Stimulated activated CD4-positive, alpha-beta T cell treated with anti-CD3 and anti-CD28 coated beads, TNF-alpha, amount 100 ng/mL, for 1 hour (primary cell): ENCODE measurements around the gene PIGO.

Experiments used
- DNase-seq, 3 donors: peaks; one replicate each; pipeline ENCODE4 v3.0.0-alpha.2; 2020; ENCODE audit warnings: low read depth in 3 of 3, low spot score in 1 of 3

Gene PIGO

GRCh38 chr9:35096035-35096849, at the start of gene PIGO:
Gene PIGO (minus strand): TSS chr9:35096591. CDS start chr9:35095565, 1,026 bp downstream.
- DNase-seq, result peak; percentile 70 to 86 (median 73)

GRCh38 chr9:35142037-35142436, 45.6 kb upstream of the PIGO start:
- DNase-seq, result no peak

GRCh38 chr9:35140093-35140492, 43.7 kb upstream of the PIGO start:
- DNase-seq, result no peak

- no peak for DNase-seq
Observed at GRCh38 chr9:35136866-35137265, 40.5 kb upstream of the PIGO start.

GRCh38 chr9:35135988-35136387, 39.6 kb upstream of the PIGO start:
- no peak for DNase-seq

GRCh38 chr9:35134920-35135319, 38.5 kb upstream of the PIGO start:
- no peak for DNase-seq

- peak; percentile 58 to 77 (median 74) for DNase-seq
Observed at GRCh38 chr9:35116898-35117551, 20.6 kb upstream of the PIGO start.

- no peak for DNase-seq
Observed at GRCh38 chr9:35116539-35116897, 20.1 kb upstream of the PIGO start.

GRCh38 chr9:35115680-35116538, 19.5 kb upstream of the PIGO start, which contains the start of gene ATOSB:
Gene ATOSB (minus strand): TSS chr9:35115862. CDS start chr9:35108274, 7,588 bp downstream.
- peak; percentile 70 to 83 (median 74) for DNase-seq

GRCh38 chr9:35114840-35115628, 18.6 kb upstream of the PIGO start:
- no peak for DNase-seq

GRCh38 chr9:35114113-35114839, 17.9 kb upstream of the PIGO start:
- peak; percentile 29 to 44 (median 34) for DNase-seq

GRCh38 chr9:35112257-35113020, 16.0 kb upstream of the PIGO start:
- DNase-seq, result no peak

GRCh38 chr9:35111001-35111933, 14.9 kb upstream of the PIGO start:
- DNase-seq, result peak; percentile 91 to 95 (median 92)

- no peak for DNase-seq
Observed at GRCh38 chr9:35110327-35110761, 14.0 kb upstream of the PIGO start.

GRCh38 chr9:35108946-35109575, 12.7 kb upstream of the PIGO start:
- DNase-seq, result no peak

GRCh38 chr9:35108461-35108860, 12.1 kb upstream of the PIGO start:
- no peak for DNase-seq
